Gastrocnemius medialis (tissue), 4 donors: Measurements from ENCODE around the gene ANO6.

Source experiments
- CTCF ChIP-seq, 5 experiments: fragments of 450-650 bp in 3 of 5; fragments of 200-600 bp in 2 of 5; sonication (generic) in 2 of 5; IDR thresholded peaks in 4 of 5; conservative IDR thresholded peaks in 1 of 5; 1 replicate in 4 of 5; 2 replicates in 1 of 5; pipeline ENCODE4 v1.5.1; 2016 to 2019; ENCODE audit warnings: antibody characterized with exemption in 5 of 5, mild to moderate bottlenecking in 3 of 5, moderate library complexity in 3 of 5
- POLR2A ChIP-seq, 2 donors: fragments of 450-650 bp; IDR thresholded peaks; one replicate each; pipeline ENCODE4 v1.6.1; 2017; ENCODE audit warnings: antibody characterized with exemption in 2 of 2, mild to moderate bottlenecking in 2 of 2, moderate library complexity in 2 of 2

GRCh38 chr12:45174595-45174994 lies 41.3 kb upstream of the ANO6 start:
- no peak for TF ChIP-seq CTCF (IDR thresholded peaks at IDR 0.05 in 4 of 5, conservative IDR thresholded peaks at IDR 0.05 in 1 of 5)
- no peak for TF ChIP-seq POLR2A (IDR thresholded peaks at IDR 0.05)
